IPS DF 4.7 (cell line): ENCODE data around the gene HIBCH.
"Not testable (repeated sequence)": the region's sequence is repeated elsewhere in the genome, so short reads cannot be mapped to it uniquely, and the experiment has no call there.

ENCODE experiments used
- DNase-seq: peaks from one replicate; pipeline ENCODE4 v3.0.0-alpha.2; 2013; ENCODE audit warnings: low spot score; ENCODE audit errors: extremely low read depth

HIBCH gene

GRCh38 chr2:190250421-190250820, 69.2 kb downstream of the HIBCH start:
- no peak for DNase-seq

- no peak for DNase-seq
Observed at GRCh38 chr2:190235551-190236075, 84.0 kb downstream of the HIBCH start.

GRCh38 chr2:190235101-190235500, 84.5 kb downstream of the HIBCH start:
- no peak for DNase-seq

GRCh38 chr2:190223989-190224388, 95.6 kb downstream of the HIBCH start:
- not testable (repeated sequence) for DNase-seq

GRCh38 chr2:190222745-190223144, 96.9 kb downstream of the HIBCH start:
- DNase-seq = not testable (repeated sequence)

- DNase-seq = no peak
Observed at GRCh38 chr2:190221429-190221828, 98.2 kb downstream of the HIBCH start.

GRCh38 chr2:190219186-190219585, 100.4 kb downstream of the HIBCH start:
- DNase-seq = no peak

GRCh38 chr2:190217616-190218015, 102.0 kb downstream of the HIBCH start:
- DNase-seq = no peak

GRCh38 chr2:190216829-190217228, 102.8 kb downstream of the HIBCH start:
- peak; percentile 41 for DNase-seq

GRCh38 chr2:190215620-190216019, 104.0 kb downstream of the HIBCH start:
- DNase-seq = no peak

GRCh38 chr2:190214426-190215194, 105.0 kb downstream of the HIBCH start:
- DNase-seq = no peak

GRCh38 chr2:190213441-190214335, 105.9 kb downstream of the HIBCH start:
- DNase-seq = no peak

- no peak for DNase-seq
Observed at GRCh38 chr2:190210471-190210870, 109.2 kb downstream of the HIBCH start.

GRCh38 chr2:190209559-190209958, 110.1 kb downstream of the HIBCH start:
- DNase-seq = no peak

GRCh38 chr2:190207930-190208329, 111.7 kb downstream of the HIBCH start:
- no peak for DNase-seq

- DNase-seq = no peak
Observed at GRCh38 chr2:190205657-190206056, 114.0 kb downstream of the HIBCH start.

GRCh38 chr2:190202604-190203003, 117.0 kb downstream of the HIBCH start:
- no peak for DNase-seq

GRCh38 chr2:190202018-190202417, 117.6 kb downstream of the HIBCH start:
- no peak for DNase-seq

GRCh38 chr2:190200603-190201002, 119.0 kb downstream of the HIBCH start:
- DNase-seq = no peak

- DNase-seq = no peak
Observed at GRCh38 chr2:190199530-190199929, 120.1 kb downstream of the HIBCH start.

GRCh38 chr2:190199109-190199508, 120.5 kb downstream of the HIBCH start:
- DNase-seq = no peak

GRCh38 chr2:190197143-190197720, 122.4 kb downstream of the HIBCH start:
- DNase-seq = no peak
